ENCODE results near the gene C20orf141. TPM values are rescaled to one million over a fixed set of nuclear protein-coding genes. Genes with fewer than 3 reads are reported as not detected.

The C20orf141 gene
- total RNA-seq, 1 donor from 2014 or later: not detected

DNA sequence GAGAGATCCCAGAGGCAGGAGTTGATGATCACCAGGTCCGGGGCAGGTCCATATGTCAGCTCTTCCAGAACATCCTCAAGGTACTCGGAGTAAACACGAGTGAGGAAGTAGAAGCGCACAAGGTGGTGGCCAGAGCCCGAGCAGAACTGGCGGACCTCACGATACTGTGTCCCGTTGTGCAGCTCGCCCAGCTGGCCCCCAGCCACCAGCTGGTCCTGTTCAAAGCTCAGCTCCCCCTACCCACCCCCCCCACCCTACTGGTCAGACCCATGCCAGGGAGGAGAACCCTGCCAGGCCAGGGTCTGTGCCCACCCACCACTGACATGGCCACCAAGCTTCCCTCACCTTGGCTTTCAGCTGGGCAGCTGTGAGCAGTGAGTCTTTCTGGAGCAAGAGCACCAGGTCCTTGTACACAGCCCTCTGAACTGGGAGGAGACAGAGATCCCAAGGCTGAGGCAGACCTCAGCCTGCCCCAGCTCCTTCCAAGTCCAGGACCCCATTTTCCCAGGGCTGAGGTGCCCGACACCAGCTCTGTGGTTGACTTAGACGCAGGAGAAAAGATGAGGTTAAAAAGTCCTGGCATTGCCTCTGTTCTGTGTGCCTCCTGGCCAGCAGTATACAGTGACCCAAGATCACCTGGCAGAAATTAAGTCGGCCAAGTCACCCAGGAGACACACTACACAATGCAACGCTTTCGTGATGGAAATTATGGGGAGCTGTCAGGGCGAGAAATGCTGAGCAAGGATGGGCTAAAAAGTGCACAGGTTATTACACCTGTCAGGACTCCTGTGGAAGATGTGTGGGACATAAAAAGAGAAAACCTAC, 24.3 kb downstream of the C20orf141 start:
- no peak overlapping the region for H3K4me3 ChIP-seq (ENCODE audit: insufficient read depth, low read depth, low read length)

DNA sequence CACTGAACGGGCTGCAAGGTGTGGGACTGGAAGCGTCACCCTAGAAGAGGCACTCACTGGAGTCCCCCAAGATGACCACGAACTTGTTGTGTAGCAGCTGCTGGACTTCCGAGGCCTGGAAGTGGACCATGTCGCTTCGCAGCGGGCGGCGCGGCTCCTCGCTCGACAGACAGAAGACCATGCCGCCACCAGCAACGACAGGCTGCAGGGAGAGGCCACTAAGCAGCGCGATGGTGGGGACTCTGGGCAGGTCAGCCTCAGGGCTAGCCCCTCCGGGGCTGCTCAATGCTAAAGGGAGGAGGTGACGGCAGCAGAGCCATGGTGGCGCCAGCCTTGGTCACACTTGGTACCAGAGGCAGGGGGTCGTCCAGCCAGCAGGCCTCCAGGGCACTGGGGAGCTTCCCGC, 24.9 kb downstream of the C20orf141 start:
- FAIRE-seq (no peak), DNase-seq (ENCODE audit: low read depth) (no peak)
- H3K4me2 ChIP-seq (ENCODE audit: low read length): peak overlapping the region; percentile 85
- H3K4me3 ChIP-seq (ENCODE audit: insufficient read depth, low read depth, low read length): peak overlapping the region; percentile 83
- H3K9me3 Mint-ChIP-seq (ENCODE audit: unreplicated experiment): no peaks in the 10 kb centered on the region
- peak overlapping the region; percentile 21 for H3K27ac Mint-ChIP-seq (ENCODE audit: unreplicated experiment)
- H3K27me3 Mint-ChIP-seq (ENCODE audit: low read depth, unreplicated experiment): no peaks in the 10 kb centered on the region
- H3K36me3 Mint-ChIP-seq (ENCODE audit: low read depth, unreplicated experiment): peaks cover 30% of the 10 kb centered on the region
- TF ChIP-seq EZH2 (IDR thresholded peaks at IDR 0.05; ENCODE audit: insufficient read depth, low read length): no peak
- peaks cover 2% of the 10 kb centered on the region for H3K36me3 ChIP-seq (ENCODE audit: insufficient read depth, low read length)
- peaks cover 15% of the 10 kb centered on the region for H3K79me2 ChIP-seq (ENCODE audit: insufficient read depth, low read length)
- H3K9ac ChIP-seq (ENCODE audit: low read length): no peak overlapping the region
- peaks cover 3% of the 10 kb centered on the region for H3K4me1 Mint-ChIP-seq (ENCODE audit: low read depth, unreplicated experiment)
- peaks cover 3% of the 10 kb centered on the region for H4K20me1 ChIP-seq (ENCODE audit: insufficient read depth, low read length)
- peak overlapping the region; percentile 77 for H3K4me3 Mint-ChIP-seq (ENCODE audit: unreplicated experiment)
- H3K27ac ChIP-seq (ENCODE audit: low read depth, low read length): no peak overlapping the region
- H3K4me1 ChIP-seq (ENCODE audit: insufficient read depth, low read length): peaks cover 9% of the 10 kb centered on the region
- H3K9me3 ChIP-seq (ENCODE audit: insufficient read depth, low read depth, low read length): no peaks in the 10 kb centered on the region
- peak overlapping the region; percentile 100 for H2AFZ ChIP-seq (ENCODE audit: low read depth, low read length)
- H3K27me3 ChIP-seq (ENCODE audit: insufficient read depth, low read length): no peaks in the 10 kb centered on the region

More for the DNA sequence above, 24.3 kb downstream of the C20orf141 start:
- Histone ChIP-seq H2AFZ (ENCODE audit: low read depth, low read length) (no peak overlapping the region), H3K27me3 (ENCODE audit: insufficient read depth, low read length) (no peaks in the 10 kb centered on the region), H3K27ac (ENCODE audit: low read depth, low read length) (no peak overlapping the region), H3K9ac (ENCODE audit: low read length) (no peak overlapping the region), H3K79me2 (ENCODE audit: insufficient read depth, low read length) (peaks cover 15% of the 10 kb centered on the region), H3K4me1 (ENCODE audit: insufficient read depth, low read length) (peaks cover 9% of the 10 kb centered on the region), H3K4me2 (ENCODE audit: low read length) (peak overlapping the region; percentile 85), H4K20me1 (ENCODE audit: insufficient read depth, low read length) (no peaks in the 10 kb centered on the region), H3K36me3 (ENCODE audit: insufficient read depth, low read length) (peaks cover 2% of the 10 kb centered on the region), H3K9me3 (ENCODE audit: insufficient read depth, low read depth, low read length) (no peaks in the 10 kb centered on the region)
- peak overlapping the region; percentile 77 for H3K4me3 Mint-ChIP-seq (ENCODE audit: unreplicated experiment)
- peak overlapping the region; percentile 21 for H3K27ac Mint-ChIP-seq (ENCODE audit: unreplicated experiment)
- H3K36me3 Mint-ChIP-seq (ENCODE audit: low read depth, unreplicated experiment): peaks cover 35% of the 10 kb centered on the region
- H3K9me3 Mint-ChIP-seq (ENCODE audit: unreplicated experiment): no peaks in the 10 kb centered on the region
- FAIRE-seq (no peak), DNase-seq (ENCODE audit: low read depth) (no peak)
- no peaks in the 10 kb centered on the region for H3K27me3 Mint-ChIP-seq (ENCODE audit: low read depth, unreplicated experiment)
- peaks cover 3% of the 10 kb centered on the region for H3K4me1 Mint-ChIP-seq (ENCODE audit: low read depth, unreplicated experiment)
- TF ChIP-seq, protein P1, sequence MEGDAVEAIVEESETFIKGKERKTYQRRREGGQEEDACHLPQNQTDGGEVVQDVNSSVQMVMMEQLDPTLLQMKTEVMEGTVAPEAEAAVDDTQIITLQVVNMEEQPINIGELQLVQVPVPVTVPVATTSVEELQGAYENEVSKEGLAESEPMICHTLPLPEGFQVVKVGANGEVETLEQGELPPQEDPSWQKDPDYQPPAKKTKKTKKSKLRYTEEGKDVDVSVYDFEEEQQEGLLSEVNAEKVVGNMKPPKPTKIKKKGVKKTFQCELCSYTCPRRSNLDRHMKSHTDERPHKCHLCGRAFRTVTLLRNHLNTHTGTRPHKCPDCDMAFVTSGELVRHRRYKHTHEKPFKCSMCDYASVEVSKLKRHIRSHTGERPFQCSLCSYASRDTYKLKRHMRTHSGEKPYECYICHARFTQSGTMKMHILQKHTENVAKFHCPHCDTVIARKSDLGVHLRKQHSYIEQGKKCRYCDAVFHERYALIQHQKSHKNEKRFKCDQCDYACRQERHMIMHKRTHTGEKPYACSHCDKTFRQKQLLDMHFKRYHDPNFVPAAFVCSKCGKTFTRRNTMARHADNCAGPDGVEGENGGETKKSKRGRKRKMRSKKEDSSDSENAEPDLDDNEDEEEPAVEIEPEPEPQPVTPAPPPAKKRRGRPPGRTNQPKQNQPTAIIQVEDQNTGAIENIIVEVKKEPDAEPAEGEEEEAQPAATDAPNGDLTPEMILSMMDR (IDR thresholded peaks at IDR 0.05; ENCODE audit: insufficient read depth, low read depth, low read length): no peak
- TF ChIP-seq EZH2 (IDR thresholded peaks at IDR 0.05; ENCODE audit: insufficient read depth, low read length): no peak

DNA sequence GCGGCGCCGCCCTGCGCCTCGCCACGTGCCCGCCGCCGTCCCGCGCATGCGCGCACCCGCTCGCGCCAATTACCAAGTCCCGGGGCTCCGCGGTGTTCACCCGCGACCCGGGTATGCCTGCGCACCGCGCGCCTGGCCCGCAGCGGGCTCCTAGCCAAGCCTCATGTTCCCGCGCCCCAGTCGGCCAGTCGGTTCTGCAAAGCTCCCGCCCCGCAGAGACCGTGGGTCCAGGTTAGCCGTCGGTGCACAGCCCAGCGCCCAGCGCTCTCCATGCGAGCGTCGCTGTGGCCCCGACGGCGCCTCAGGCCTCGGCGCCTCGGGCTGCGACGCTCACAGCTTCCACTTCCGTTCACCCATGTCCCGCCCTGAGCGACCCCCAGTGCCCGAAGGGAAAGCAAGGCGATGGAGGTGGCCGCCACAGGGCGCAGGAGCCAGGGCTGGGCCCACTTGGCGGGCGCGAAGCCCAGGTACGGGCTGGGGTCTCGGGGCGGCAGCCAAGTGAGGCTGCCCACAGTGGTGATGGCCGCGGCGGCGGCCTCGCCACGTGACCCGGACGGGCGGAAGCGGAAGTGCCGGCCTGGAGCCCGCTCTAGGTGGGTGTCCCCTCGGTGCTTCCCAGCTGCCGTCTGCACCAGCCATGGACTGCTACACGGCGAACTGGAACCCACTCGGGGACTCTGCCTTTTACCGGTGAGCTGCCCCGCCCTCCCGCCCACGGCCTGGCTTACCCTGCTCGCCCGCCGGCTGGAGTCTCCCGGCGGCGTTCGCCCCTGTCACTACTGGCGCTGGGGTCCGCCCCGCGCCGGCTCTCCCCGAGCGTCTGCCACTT, 25.6 kb downstream of the C20orf141 start, which contains the start of the genes PCED1A and VPS16:
PCED1A (minus strand) TSS at position 518 of the 829 bp plus-strand sequence. CDS start 743 bp downstream, outside the sequence.
VPS16 (plus strand) TSS at position 608 of the 829 bp plus-strand sequence; CDS start at position 638, 30 bp downstream.
- Histone ChIP-seq H3K9me3 (ENCODE audit: insufficient read depth, low read depth, low read length) (no peaks in the 10 kb centered on the region), H3K27ac (ENCODE audit: low read depth, low read length) (peak within 1 kb of the TSS; percentile 88), H3K4me2 (ENCODE audit: low read length) (peak within 1 kb of the TSS; percentile 85), H2AFZ (ENCODE audit: low read depth, low read length) (peak within 1 kb of the TSS; percentile 100), H3K36me3 (ENCODE audit: insufficient read depth, low read length) (peaks cover 2% of the 10 kb centered on the region), H3K27me3 (ENCODE audit: insufficient read depth, low read length) (no peaks in the 10 kb centered on the region), H3K9ac (ENCODE audit: low read length) (peak within 1 kb of the TSS; percentile 86), H3K4me1 (ENCODE audit: insufficient read depth, low read length) (peaks cover 9% of the 10 kb centered on the region), H3K4me3 (ENCODE audit: insufficient read depth, low read depth, low read length) (peak within 1 kb of the TSS; percentile 83), H3K79me2 (ENCODE audit: insufficient read depth, low read length) (peaks cover 15% of the 10 kb centered on the region), H4K20me1 (ENCODE audit: insufficient read depth, low read length) (peaks cover 3% of the 10 kb centered on the region)
- Mint-ChIP-seq H3K27me3 (ENCODE audit: low read depth, unreplicated experiment) (no peaks in the 10 kb centered on the region), H3K27ac (ENCODE audit: unreplicated experiment) (peak within 1 kb of the TSS; percentile 21), H3K36me3 (ENCODE audit: low read depth, unreplicated experiment) (peaks cover 26% of the 10 kb centered on the region), H3K4me1 (ENCODE audit: low read depth, unreplicated experiment) (peaks cover 3% of the 10 kb centered on the region), H3K4me3 (ENCODE audit: unreplicated experiment) (peak within 1 kb of the TSS; percentile 89), H3K9me3 (ENCODE audit: unreplicated experiment) (no peaks in the 10 kb centered on the region)
- FAIRE-seq: no peak
- peak; percentile 75 for DNase-seq (ENCODE audit: low read depth)
- TF ChIP-seq EZH2 (IDR thresholded peaks at IDR 0.05; ENCODE audit: insufficient read depth, low read length): no peak
- TF ChIP-seq, protein P1 (IDR thresholded peaks at IDR 0.05; ENCODE audit: insufficient read depth, low read depth, low read length): no peak
